HG03103 (cell line): Measurements from ENCODE around the gene RHOV.

Source experiments
- ATAC-seq: cut with Tn5 transposase; IDR thresholded peaks from one replicate; pipeline ENCODE4 v1.9.1; 2021; ENCODE audit warnings: low read depth; ENCODE audit not compliant: unreplicated experiment

Gene RHOV

GRCh38 chr15:40850576-40851112 is 23.4 kb downstream of the RHOV start:
- ATAC-seq, result no peak

GRCh38 chr15:40847223-40847961 is 26.6 kb downstream of the RHOV start:
- ATAC-seq, result peak; percentile 58

- ATAC-seq, result no peak
Measured at GRCh38 chr15:40846841-40847222, 27.2 kb downstream of the RHOV start.

GRCh38 chr15:40845511-40846284 is 28.3 kb downstream of the RHOV start:
- no peak for ATAC-seq

- ATAC-seq, result no peak
Measured at GRCh38 chr15:40845036-40845435, 29.0 kb downstream of the RHOV start.

GRCh38 chr15:40844696-40845030 is 29.4 kb downstream of the RHOV start:
- ATAC-seq, result no peak

- ATAC-seq, result no peak
Measured at GRCh38 chr15:40843885-40844695, 29.9 kb downstream of the RHOV start, which contains the start of gene SPINT1. Gene SPINT1, plus strand, starts transcription at chr15:40844048. Its CDS starts 507 bp downstream, at chr15:40844555.

GRCh38 chr15:40843261-40843884 is 30.7 kb downstream of the RHOV start:
- no peak for ATAC-seq

- ATAC-seq, result no peak
Measured at GRCh38 chr15:40841741-40842140, 32.3 kb downstream of the RHOV start.

GRCh38 chr15:40838756-40839155 is 35.3 kb downstream of the RHOV start:
- ATAC-seq, result no peak

- ATAC-seq, result no peak
Measured at GRCh38 chr15:40836020-40836419, 38.0 kb downstream of the RHOV start.

GRCh38 chr15:40832903-40833302 is 41.1 kb downstream of the RHOV start:
- no peak for ATAC-seq

- no peak for ATAC-seq
Measured at GRCh38 chr15:40831861-40832260, 42.2 kb downstream of the RHOV start.

GRCh38 chr15:40830884-40831283 is 43.1 kb downstream of the RHOV start:
- no peak for ATAC-seq

- no peak for ATAC-seq
Measured at GRCh38 chr15:40829115-40829514, 44.9 kb downstream of the RHOV start.

GRCh38 chr15:40828447-40829036 is 45.5 kb downstream of the RHOV start, which contains the start of gene PPP1R14D:
Gene PPP1R14D, minus strand, starts transcription at chr15:40828708. Its CDS starts 67 bp downstream, at chr15:40828641.
- no peak for ATAC-seq

- no peak for ATAC-seq
Measured at GRCh38 chr15:40826423-40827075, 47.5 kb downstream of the RHOV start.

- no peak for ATAC-seq
Measured at GRCh38 chr15:40825661-40826422, 48.2 kb downstream of the RHOV start.
